ENCODE data around the gene YKT6.

Gene YKT6

GRCh38 chr7:44258865-44259546, 58.2 kb downstream of the YKT6 start:
- DNase-seq (ENCODE audit: low spot score), result no peak

DNA sequence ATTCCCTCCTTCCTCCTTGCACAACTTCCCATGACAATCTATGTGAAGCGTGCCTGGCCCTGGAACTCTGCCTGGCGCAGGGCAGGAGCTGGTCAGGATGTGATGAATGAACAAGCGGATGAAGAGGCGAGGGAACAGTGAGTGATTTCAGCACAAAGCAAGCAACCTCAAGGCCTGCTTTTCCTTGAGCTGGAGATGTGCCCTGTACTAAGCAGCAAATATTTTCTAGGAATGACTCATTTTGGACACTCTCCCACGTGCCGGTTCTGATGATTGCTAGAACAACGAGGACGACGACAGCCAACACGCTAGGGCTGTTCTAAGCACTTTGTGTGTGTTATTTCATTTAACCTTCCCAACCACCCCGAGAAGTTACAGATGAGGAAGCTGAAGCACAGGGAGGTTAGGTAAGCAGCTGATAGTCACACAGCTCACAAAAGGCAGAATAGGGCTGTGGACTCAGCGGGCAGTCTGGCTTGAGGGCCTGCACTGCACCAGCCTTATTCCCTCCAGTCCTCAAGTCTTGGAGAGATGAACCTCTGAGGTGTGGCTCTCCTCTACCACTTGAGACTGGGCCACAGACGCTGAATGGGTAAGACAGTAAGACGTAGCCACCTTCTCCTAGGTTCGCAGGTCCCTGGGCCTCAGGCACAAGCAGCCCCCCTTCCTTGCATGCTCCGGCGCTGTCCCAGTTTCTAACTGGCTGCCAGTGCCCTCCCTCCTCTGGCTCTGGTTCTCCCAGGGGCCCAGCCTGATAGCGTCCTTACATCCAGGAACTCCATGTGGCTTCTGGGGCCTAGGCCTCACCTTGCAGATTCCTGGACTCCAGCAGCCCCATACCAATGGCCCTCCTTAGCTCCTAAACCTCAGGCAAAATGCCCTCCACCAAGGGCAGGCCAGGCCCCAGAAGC, 59.0 kb downstream of the YKT6 start:
- peak; percentile 94 for DNase-seq (ENCODE audit: low spot score)

- no peak for DNase-seq (ENCODE audit: low spot score)
Observed at GRCh38 chr7:44261240-44261639, 60.5 kb downstream of the YKT6 start.

- no peak for DNase-seq (ENCODE audit: low spot score)
Observed at GRCh38 chr7:44262031-44262430, 61.3 kb downstream of the YKT6 start.

GRCh38 chr7:44263326-44264082, 62.7 kb downstream of the YKT6 start:
- no peak for DNase-seq (ENCODE audit: low spot score)

Measured in AG08395 (cell line).